H9 (cell line): ENCODE measurements around the gene VPS45. TPM values are rescaled to one million over a fixed set of nuclear protein-coding genes. Genes with fewer than 3 reads are reported as not detected.
"Not testable (repeated sequence)": the region's sequence is repeated elsewhere in the genome, so short reads cannot be mapped to it uniquely, and the experiment has no call there.

ENCODE experiments used
- DNase-seq: peaks from one replicate; pipeline ENCODE4 v3.0.0-alpha.2; 2017
- H2AFZ ChIP-seq: one replicate; pipeline ENCODE4 v1.6.1; 2013; ENCODE audit warnings: mild to moderate bottlenecking, low read length, control low read depth, moderate library complexity
- H2AK5ac ChIP-seq: 2 replicates; pipeline ENCODE4 v1.6.1; 2013; ENCODE audit warnings: low read length, control low read depth, mixed read lengths; ENCODE audit not compliant: insufficient read length
- H2BK120ac ChIP-seq: one replicate; pipeline ENCODE4 v1.6.1; 2013; ENCODE audit warnings: low read depth, mild to moderate bottlenecking, low read length, control low read depth, inconsistent platforms; ENCODE audit not compliant: poor library complexity, severe bottlenecking
- H2BK12ac ChIP-seq: 2 replicates; pipeline ENCODE4 v1.6.1; 2013; ENCODE audit warnings: low read length, control low read depth, mixed read lengths, low read depth; ENCODE audit not compliant: insufficient read length
- H2BK15ac ChIP-seq: 2 replicates; pipeline ENCODE4 v1.6.1; 2013; ENCODE audit warnings: low read depth, low read length, control low read depth
- H2BK20ac ChIP-seq: one replicate; pipeline ENCODE4 v1.6.1; 2013; ENCODE audit warnings: low read depth, mild to moderate bottlenecking, low read length, control low read depth, inconsistent platforms; ENCODE audit not compliant: poor library complexity, severe bottlenecking
- H2BK5ac ChIP-seq: 2 replicates; pipeline ENCODE4 v1.6.1; 2013; ENCODE audit warnings: low read length, control low read depth, mixed read lengths; ENCODE audit not compliant: insufficient read length
- H3K14ac ChIP-seq: 2 replicates; pipeline ENCODE4 v1.6.1; 2013; ENCODE audit warnings: low read length, control low read depth; ENCODE audit not compliant: insufficient read depth
- H3K18ac ChIP-seq: 2 replicates; pipeline ENCODE4 v1.6.1; 2013; ENCODE audit warnings: low read depth, mild to moderate bottlenecking, mixed read lengths, low read length, control low read depth; ENCODE audit not compliant: insufficient read length
- H3K23ac ChIP-seq: 2 replicates; pipeline ENCODE4 v1.6.1; 2013; ENCODE audit warnings: low read length, control low read depth, mixed read lengths, low read depth; ENCODE audit not compliant: insufficient read length
- H3K23me2 ChIP-seq: 2 replicates; pipeline ENCODE4 v1.6.1; 2013; ENCODE audit warnings: low read depth, mild to moderate bottlenecking, mixed read lengths, low read length, control low read depth; ENCODE audit not compliant: insufficient read length, poor library complexity, severe bottlenecking
- H3K27ac ChIP-seq: 2 replicates; pipeline ENCODE4 v1.5.1; 2013; ENCODE audit warnings: low read length, control low read depth, mixed read lengths, low read depth; ENCODE audit not compliant: insufficient read length
- H3K27me3 ChIP-seq: 2 replicates; pipeline ENCODE4 v1.6.1; 2013; ENCODE audit warnings: low read length, control low read depth, inconsistent platforms; ENCODE audit not compliant: insufficient read depth
- H3K4ac ChIP-seq: 2 replicates; pipeline ENCODE4 v1.6.1; 2013; ENCODE audit warnings: low read depth, mild to moderate bottlenecking, control low read depth, inconsistent platforms, low read length, moderate library complexity
- H3K4me1 ChIP-seq: 2 replicates; pipeline ENCODE4 v1.6.1; 2013; ENCODE audit warnings: low read length, control low read depth, inconsistent platforms; ENCODE audit not compliant: insufficient read depth
- H3K4me2 ChIP-seq: 2 replicates; pipeline ENCODE4 v1.6.1; 2013; ENCODE audit warnings: low read length, control low read depth, mixed read lengths; ENCODE audit not compliant: insufficient read length, insufficient read depth
- H3K56ac ChIP-seq: 2 replicates; pipeline ENCODE4 v1.6.1; 2013; ENCODE audit warnings: low read depth, mild to moderate bottlenecking, mixed read lengths, low read length, control low read depth; ENCODE audit not compliant: insufficient read length
- H3K79me1 ChIP-seq: 2 replicates; pipeline ENCODE4 v1.6.1; 2013; ENCODE audit warnings: low read depth, mild to moderate bottlenecking, moderate library complexity, low read length, control low read depth, inconsistent platforms; ENCODE audit not compliant: insufficient read depth, poor library complexity, severe bottlenecking
- H3K79me2 ChIP-seq: 2 replicates; pipeline ENCODE4 v1.6.1; 2013; ENCODE audit warnings: low read length, control low read depth, inconsistent platforms; ENCODE audit not compliant: insufficient read depth
- H3K9ac ChIP-seq: 2 replicates; pipeline ENCODE4 v1.6.1; 2013; ENCODE audit warnings: low read length, control low read depth, mixed read lengths; ENCODE audit not compliant: insufficient read length; ENCODE audit errors: extremely low read depth
- H3K9me3 ChIP-seq: one replicate; pipeline ENCODE4 v1.6.1; 2013; ENCODE audit warnings: low read depth, low read length, inconsistent platforms; ENCODE audit not compliant: control insufficient read depth
- H3T11ph ChIP-seq: one replicate; pipeline ENCODE4 v1.6.1; 2013; ENCODE audit warnings: mild to moderate bottlenecking, low read length, control low read depth, inconsistent platforms
- H4K20me1 ChIP-seq: one replicate; pipeline ENCODE4 v1.6.1; 2013; ENCODE audit not compliant: control insufficient read depth, insufficient read length, insufficient read depth
- H4K5ac ChIP-seq: 2 replicates; pipeline ENCODE4 v1.6.1; 2013; ENCODE audit warnings: low read depth, mild to moderate bottlenecking, mixed read lengths, low read length, control low read depth; ENCODE audit not compliant: insufficient read length
- H4K8ac ChIP-seq: replicated peaks from 2 replicates; pipeline ENCODE4 v1.6.1; 2013; ENCODE audit warnings: low read length, control low read depth, mixed read lengths, low read depth; ENCODE audit not compliant: insufficient read length
- H4K91ac ChIP-seq: 2 replicates; pipeline ENCODE4 v1.6.1; 2013; ENCODE audit warnings: low read depth, mild to moderate bottlenecking, moderate library complexity, mixed read lengths, low read length, control low read depth; ENCODE audit not compliant: insufficient read length
- H3K27ac Mint-ChIP-seq, 3 experiments: 2 replicates in 2 of 3; 3 replicates in 1 of 3; pipeline ENCODE4 v1.8.0; 2020 to 2021; ENCODE audit warnings: mixed read lengths in 3 of 3, mild to moderate bottlenecking in 1 of 3, moderate library complexity in 1 of 3
- H3K27me3 Mint-ChIP-seq: 2 replicates; pipeline ENCODE4 v1.8.0; 2021; ENCODE audit warnings: low read depth, mild to moderate bottlenecking, moderate library complexity, mixed read lengths
- H3K36me3 Mint-ChIP-seq, 3 experiments: 2 replicates in 2 of 3; 3 replicates in 1 of 3; pipeline ENCODE4 v1.8.0; 2020 to 2021; ENCODE audit warnings: low read depth in 3 of 3, mixed read lengths in 3 of 3; ENCODE audit not compliant: insufficient read depth in 1 of 3
- H3K4me1 Mint-ChIP-seq, 2 experiments: 2 replicates each; pipeline ENCODE4 v1.8.0; 2020; ENCODE audit warnings: mixed read lengths in 2 of 2
- H3K4me3 Mint-ChIP-seq, 2 experiments: 2 replicates in 1 of 2; 3 replicates in 1 of 2; pipeline ENCODE4 v1.8.0; 2020 to 2021; ENCODE audit warnings: mild to moderate bottlenecking in 2 of 2, mixed read lengths in 2 of 2, moderate library complexity in 1 of 2
- H3K9me3 Mint-ChIP-seq, 2 experiments: 2 replicates in 1 of 2; 3 replicates in 1 of 2; pipeline ENCODE4 v1.8.0; 2020; ENCODE audit warnings: mild to moderate bottlenecking in 2 of 2, mixed read lengths in 2 of 2, moderate library complexity in 1 of 2
- WGBS: extraction: QIAGEN DNeasy Blood & Tissue Kit; methylation state at CpG from one replicate; pipeline ENCODE4 v1.1.7; 2013; ENCODE audit warnings: missing lambda C conversion rate, low lambda C conversion rate, mixed read lengths; ENCODE audit not compliant: insufficient read length; ENCODE audit errors: extremely low coverage; 5-methylcytosine and 5-hydroxymethylcytosine counted together
- total RNA-seq: library from RNA; stranded (reverse); gene quantifications from 2 replicates; pipeline ENCODE4 v1.2.1, GENCODE V29; 2021
- TF ChIP-seq, protein P1 (sequence below): fragments of 200-600 bp; sonication (generic); conservative IDR thresholded peaks from 3 replicates; pipeline ENCODE4 v1.8.0; 2021; ENCODE audit warnings: antibody characterized with exemption, mild to moderate bottlenecking

The VPS45 gene
- total RNA-seq, 1 experiment from 2014 or later: 31.8 TPM

DNA sequence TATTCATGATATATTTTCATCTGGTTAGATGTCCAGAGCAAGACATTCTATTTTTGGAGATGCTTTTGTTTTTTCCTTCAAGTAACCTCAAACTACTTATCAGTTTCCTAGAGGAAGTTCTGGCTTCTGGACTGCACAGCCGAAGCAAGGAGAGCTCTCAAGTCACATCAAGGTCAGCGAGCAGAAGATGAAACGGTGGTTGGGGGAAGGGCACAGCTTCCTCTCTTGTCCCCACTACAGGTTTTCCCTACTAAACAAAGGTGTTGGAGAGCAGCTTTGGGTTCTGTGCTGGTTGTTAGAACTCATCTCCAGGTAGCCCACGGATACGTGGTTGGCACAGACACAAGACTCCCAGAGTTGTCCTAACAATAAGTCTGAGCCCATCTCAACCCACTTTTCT, 77.0 kb downstream of the VPS45 start:
- H3K27me3 Mint-ChIP-seq: peaks cover 10% of the 10 kb centered on the region
- no peak overlapping the region for H3K18ac ChIP-seq
- no peaks in the 10 kb centered on the region for H4K20me1 ChIP-seq
- peaks cover 8% of the 10 kb centered on the region for H3K23me2 ChIP-seq
- no peak overlapping the region for H2BK20ac ChIP-seq
- H3K27ac ChIP-seq: no peak overlapping the region
- H3K4me3 Mint-ChIP-seq: no peak overlapping the region
- H2BK120ac ChIP-seq: no peak overlapping the region
- no peaks in the 10 kb centered on the region; the same call in 1 of the 2 replicates for H3K27me3 ChIP-seq
- H2AK5ac ChIP-seq: no peak overlapping the region
- H3K4ac ChIP-seq: no peak overlapping the region
- no peak overlapping the region for H3K4me2 ChIP-seq
- H3K9me3 ChIP-seq: no peaks in the 10 kb centered on the region
- no peaks in the 10 kb centered on the region for H3K4me1 ChIP-seq
- no peak overlapping the region for H3K9ac ChIP-seq
- H3K79me2 ChIP-seq: no peaks in the 10 kb centered on the region
- no peak overlapping the region for H2AFZ ChIP-seq
- H3K9me3 Mint-ChIP-seq: no peaks in the 10 kb centered on the region
- H2BK15ac ChIP-seq: no peak overlapping the region
- H2BK12ac ChIP-seq: no peak overlapping the region
- H3K36me3 Mint-ChIP-seq: no peaks in the 10 kb centered on the region
- DNase-seq: no peak
- peak overlapping the region in 1 of 3 experiments; percentile 29; a peak in 1 of 7 replicates for H3K27ac Mint-ChIP-seq
- TF ChIP-seq, protein P1, sequence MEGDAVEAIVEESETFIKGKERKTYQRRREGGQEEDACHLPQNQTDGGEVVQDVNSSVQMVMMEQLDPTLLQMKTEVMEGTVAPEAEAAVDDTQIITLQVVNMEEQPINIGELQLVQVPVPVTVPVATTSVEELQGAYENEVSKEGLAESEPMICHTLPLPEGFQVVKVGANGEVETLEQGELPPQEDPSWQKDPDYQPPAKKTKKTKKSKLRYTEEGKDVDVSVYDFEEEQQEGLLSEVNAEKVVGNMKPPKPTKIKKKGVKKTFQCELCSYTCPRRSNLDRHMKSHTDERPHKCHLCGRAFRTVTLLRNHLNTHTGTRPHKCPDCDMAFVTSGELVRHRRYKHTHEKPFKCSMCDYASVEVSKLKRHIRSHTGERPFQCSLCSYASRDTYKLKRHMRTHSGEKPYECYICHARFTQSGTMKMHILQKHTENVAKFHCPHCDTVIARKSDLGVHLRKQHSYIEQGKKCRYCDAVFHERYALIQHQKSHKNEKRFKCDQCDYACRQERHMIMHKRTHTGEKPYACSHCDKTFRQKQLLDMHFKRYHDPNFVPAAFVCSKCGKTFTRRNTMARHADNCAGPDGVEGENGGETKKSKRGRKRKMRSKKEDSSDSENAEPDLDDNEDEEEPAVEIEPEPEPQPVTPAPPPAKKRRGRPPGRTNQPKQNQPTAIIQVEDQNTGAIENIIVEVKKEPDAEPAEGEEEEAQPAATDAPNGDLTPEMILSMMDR: no peak
- H3K79me1 ChIP-seq: no peaks in the 10 kb centered on the region
- H3K14ac ChIP-seq: no peak overlapping the region
- no peak overlapping the region for H3K56ac ChIP-seq
- WGBS: no CpG with 5 or more reads among the region's 5 CpGs
- H2BK5ac ChIP-seq: no peak overlapping the region
- H4K8ac ChIP-seq: no peak overlapping the region
- no peak overlapping the region for H4K5ac ChIP-seq
- no peak overlapping the region for H3T11ph ChIP-seq
- no peak overlapping the region for H3K23ac ChIP-seq
- H3K4me1 Mint-ChIP-seq: peaks cover 14% of the 10 kb centered on the region in 2 experiments
- H4K91ac ChIP-seq: no peak overlapping the region

DNA sequence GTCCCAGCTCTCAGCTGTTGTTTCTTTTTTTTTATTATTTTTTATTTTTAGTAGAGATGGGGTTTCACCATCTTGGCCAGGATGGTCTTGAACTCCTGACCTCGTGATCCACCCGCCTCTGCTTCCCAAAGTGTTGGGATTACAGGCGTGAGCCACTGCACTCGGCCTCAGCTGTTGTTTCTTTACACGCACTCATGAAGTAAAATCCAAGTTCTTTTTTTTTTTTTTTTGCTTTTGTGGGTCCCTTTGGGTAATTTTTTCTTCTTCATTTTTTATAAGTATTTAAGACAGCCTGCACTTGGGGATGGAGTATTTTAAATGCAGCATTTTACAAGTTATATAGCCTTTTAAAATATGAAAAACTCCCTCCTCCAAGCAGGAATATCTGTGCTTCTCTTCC, 78.4 kb downstream of the VPS45 start:
- H3K9me3 Mint-ChIP-seq, H3K27ac Mint-ChIP-seq, H2BK15ac ChIP-seq, H3K27ac ChIP-seq, H2BK120ac ChIP-seq, H3K9ac ChIP-seq, H4K8ac ChIP-seq, H4K91ac ChIP-seq, H3K4ac ChIP-seq, H3T11ph ChIP-seq, H2BK12ac ChIP-seq, H3K36me3 Mint-ChIP-seq, H3K27me3 Mint-ChIP-seq, H3K4me3 Mint-ChIP-seq, H2BK5ac ChIP-seq, H3K18ac ChIP-seq, H3K27me3 ChIP-seq, H3K4me1 ChIP-seq, H2BK20ac ChIP-seq, H3K9me3 ChIP-seq, H3K4me2 ChIP-seq, H3K14ac ChIP-seq, H3K23ac ChIP-seq, H4K5ac ChIP-seq, H4K20me1 ChIP-seq, H2AK5ac ChIP-seq, H3K79me1 ChIP-seq, DNase-seq, H3K56ac ChIP-seq, H3K79me2 ChIP-seq, H2AFZ ChIP-seq: not testable (repeated sequence)
- H3K23me2 ChIP-seq: peaks cover 13% of the 10 kb centered on the region
- WGBS: no CpG with 5 or more reads among the region's 5 CpGs
- H3K4me1 Mint-ChIP-seq: peaks cover 15% of the 10 kb centered on the region in 2 experiments
